SK-N-SH (cell line): ENCODE measurements around the gene SRPK1. TPM values are rescaled to one million over a fixed set of nuclear protein-coding genes. Genes with fewer than 3 reads are reported as not detected.
"Not testable (repeated sequence)": the region's sequence is repeated elsewhere in the genome, so short reads cannot be mapped to it uniquely, and the experiment has no call there.

ENCODE experiments used
- CTCF ChIA-PET: fragments of 300-600, 350-600 bp; formaldehyde crosslinking; extraction: SDS; loops from one replicate; lab custom pipeline; 2021; lab: Yijun Ruan, JAX
- POLR2A ChIA-PET: fragments of 350-600 bp; sonication (Branson Sonifier 250); formaldehyde crosslinking; extraction: SDS; loops from one replicate; lab custom pipeline; 2020; ENCODE audit warnings: antibody characterized with exemption, inconsistent platforms; lab: Yijun Ruan, JAX
- DNase-seq: peaks from one replicate; pipeline ENCODE4 v3.0.0; 2012
- H2AFZ ChIP-seq: fragments of 200-600 bp; sonication (generic); 2 replicates; pipeline ENCODE4 v1.8.1; 2016; ENCODE audit warnings: antibody characterized with exemption, mild to moderate bottlenecking, low read depth
- H3F3A ChIP-seq: fragments of 200-600 bp; sonication (generic); replicated peaks from 2 replicates; pipeline ENCODE3; 2016; ENCODE audit warnings: antibody characterized with exemption, mild to moderate bottlenecking; ENCODE audit not compliant: insufficient read depth
- H3K27ac ChIP-seq, 2 experiments: fragments of 200-500 bp in 1 of 2; fragments of 200-600 bp in 1 of 2; sonication (Bioruptor generic) in 1 of 2; sonication (generic), shearing (Covaris generic) in 1 of 2; 2 replicates each; pipeline versions ENCODE4 v1.5.1 to v1.6.1; 2014 to 2016; ENCODE audit warnings: low read depth in 2 of 2, inconsistent platforms in 1 of 2, low read length in 1 of 2, mild to moderate bottlenecking in 1 of 2, mixed read lengths in 1 of 2
- H3K27me3 ChIP-seq: fragments of 200-600 bp; sonication (generic), shearing (Covaris generic); 2 replicates; pipeline ENCODE4 v1.6.1; 2016; ENCODE audit warnings: mixed run types; ENCODE audit not compliant: insufficient read depth
- H3K36me3 ChIP-seq, 2 experiments: fragments of 200-500 bp in 1 of 2; fragments of 200-600 bp in 1 of 2; sonication (Bioruptor generic) in 1 of 2; sonication (generic) in 1 of 2; replicated peaks in 1 of 2; 2 replicates each; pipeline versions ENCODE3 to v1.5.1; 2014 to 2016; ENCODE audit warnings: low read length in 1 of 2, mild to moderate bottlenecking in 1 of 2; ENCODE audit not compliant: insufficient read depth in 2 of 2, control insufficient read depth in 1 of 2
- H3K4me1 ChIP-seq, 2 experiments: fragments of 200-500 bp in 1 of 2; fragments of 200-600 bp in 1 of 2; sonication (Bioruptor generic) in 1 of 2; sonication (generic), shearing (Covaris generic) in 1 of 2; 2 replicates each; pipeline versions ENCODE4 v1.5.1 to v1.6.1; 2014 to 2016; ENCODE audit warnings: low read depth in 1 of 2, low read length in 1 of 2, mixed run types in 1 of 2; ENCODE audit not compliant: insufficient read depth in 2 of 2, control insufficient read depth in 1 of 2
- H3K4me2 ChIP-seq: fragments of 200-600 bp; sonication (generic), shearing (Covaris generic); 2 replicates; pipeline ENCODE4 v1.6.1; 2017; ENCODE audit warnings: mixed run types
- H3K4me3 ChIP-seq, 2 experiments: fragments of 200-500 bp in 1 of 2; fragments of 200-600 bp in 1 of 2; sonication (Bioruptor generic) in 1 of 2; sonication (generic), shearing (Covaris generic) in 1 of 2; 2 replicates each; pipeline versions ENCODE4 v1.5.1 to v1.8.1; 2014 to 2016; ENCODE audit warnings: low read depth in 2 of 2, inconsistent platforms in 1 of 2, low read length in 1 of 2, mild to moderate bottlenecking in 1 of 2, mixed read lengths in 1 of 2, moderate library complexity in 1 of 2
- H3K79me2 ChIP-seq: fragments of 200-600 bp; sonication (generic); 2 replicates; pipeline ENCODE4 v1.8.1; 2017; ENCODE audit warnings: mild to moderate bottlenecking; ENCODE audit not compliant: insufficient read depth
- H3K9ac ChIP-seq: fragments of 200-600 bp; sonication (generic); 2 replicates; pipeline ENCODE4 v1.6.1; 2017; ENCODE audit warnings: mixed run types
- H3K9me2 ChIP-seq: fragments of 200-600 bp; sonication (generic); 2 replicates; pipeline ENCODE4 v1.6.1; 2017; ENCODE audit warnings: mixed run types
- H3K9me3 ChIP-seq: fragments of 200-600 bp; sonication (generic); 2 replicates; pipeline ENCODE4 v1.6.1; 2017; ENCODE audit warnings: mixed run types, mild to moderate bottlenecking, moderate library complexity
- H4K20me1 ChIP-seq: fragments of 200-600 bp; sonication (generic); 2 replicates; pipeline ENCODE4 v1.6.1; 2017; ENCODE audit warnings: mild to moderate bottlenecking, mixed run types; ENCODE audit not compliant: insufficient read depth
- FOXJ3 ChIP-seq: sonication (generic); formaldehyde crosslinking; IDR thresholded peaks from 2 replicates; pipeline ENCODE4 v1.5.1; 2020; ENCODE audit warnings: mild to moderate bottlenecking, missing genetic modification reagents
- GATA2 ChIP-seq: sonication (generic); formaldehyde crosslinking; IDR thresholded peaks from 2 replicates; pipeline ENCODE4 v1.5.0; 2020; ENCODE audit warnings: mild to moderate bottlenecking, missing genetic modification reagents
- JUND ChIP-seq: IDR thresholded peaks from 2 replicates; pipeline ENCODE4 v1.4.0; 2012
- MAX ChIP-seq: IDR thresholded peaks from 2 replicates; pipeline ENCODE4 v1.4.0; 2012; ENCODE audit warnings: low read depth
- MXI1 ChIP-seq: IDR thresholded peaks from 2 replicates; pipeline ENCODE4 v1.6.1; 2012; ENCODE audit warnings: mild to moderate bottlenecking, low read depth, low read length, improper control_type of control experiment
- POLR2AphosphoS5 ChIP-seq: IDR thresholded peaks from 2 replicates; pipeline ENCODE4 v1.6.1; 2012; ENCODE audit warnings: low read depth, low read length
- RCOR1 ChIP-seq: fragments of 150-350 bp; IDR thresholded peaks from 2 replicates; pipeline ENCODE4 v1.6.1; 2017; ENCODE audit warnings: antibody characterized with exemption, low read length
- TCF12 ChIP-seq: IDR thresholded peaks from 2 replicates; pipeline ENCODE4 v1.4.0; 2012
- WGBS: methylation state at CpG from one replicate; pipeline ENCODE4 v1.1.6; 2017; ENCODE audit warnings: low lambda C conversion rate; 5-methylcytosine and 5-hydroxymethylcytosine counted together
- polyA plus RNA-seq, 3 experiments: library from polyadenylated mRNA; depleted of rRNA; stranded (reverse); fragments of >200 nt; gene quantifications; 2 replicates each; pipeline ENCODE4 v1.2.3, GENCODE V29; 2012
- TF ChIP-seq, protein P1 (sequence below): fragments of 150-350 bp; IDR thresholded peaks from 2 replicates; pipeline ENCODE4 v1.6.1; 2017; ENCODE audit warnings: antibody characterized with exemption, low read length, low read depth, borderline replicate concordance

SRPK1 gene
- polyA plus RNA-seq, 1 of the 3 experiments (the other 2 are of a cell fraction), result 10.6 TPM

- Histone ChIP-seq H3K9me2 (no peaks in the 10 kb centered on the region), H3K79me2 (no peaks in the 10 kb centered on the region), H4K20me1 (no peaks in the 10 kb centered on the region), H3K9ac (no peak overlapping the region), H2AFZ (no peak overlapping the region), H3K4me2 (no peak overlapping the region), H3K27ac (no peak overlapping the region), H3K4me1 (no peaks in the 10 kb centered on the region), H3K27me3 (no peaks in the 10 kb centered on the region; the same call in 1 of the 2 replicates), H3K9me3 (no peaks in the 10 kb centered on the region), H3F3A (no peaks in the 10 kb centered on the region), H3K36me3 (no peaks in the 10 kb centered on the region), H3K4me3 (no peak overlapping the region)
- 50% methylated on average over 5 of the region's 5 CpGs for WGBS
- TF ChIP-seq, protein P1, sequence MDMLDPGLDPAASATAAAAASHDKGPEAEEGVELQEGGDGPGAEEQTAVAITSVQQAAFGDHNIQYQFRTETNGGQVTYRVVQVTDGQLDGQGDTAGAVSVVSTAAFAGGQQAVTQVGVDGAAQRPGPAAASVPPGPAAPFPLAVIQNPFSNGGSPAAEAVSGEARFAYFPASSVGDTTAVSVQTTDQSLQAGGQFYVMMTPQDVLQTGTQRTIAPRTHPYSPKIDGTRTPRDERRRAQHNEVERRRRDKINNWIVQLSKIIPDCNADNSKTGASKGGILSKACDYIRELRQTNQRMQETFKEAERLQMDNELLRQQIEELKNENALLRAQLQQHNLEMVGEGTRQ, result no peak
- TF ChIP-seq RCOR1 (no peak), MXI1 (no peak), MAX (no peak), GATA2 (CRISPR knock-in tag) (no peak)
- no peak for DNase-seq
- POLR2A ChIA-PET, result no interaction called here
- CTCF ChIA-PET, result no interaction called here
These were observed 14.6 kb upstream of the SRPK1 start for GRCh38 chr6:35935469-35935868.

GRCh38 chr6:35933844-35934243 is 12.9 kb upstream of the SRPK1 start:
- Histone ChIP-seq H4K20me1 (no peaks in the 10 kb centered on the region), H3K79me2 (no peaks in the 10 kb centered on the region), H2AFZ (no peak overlapping the region), H3K27ac (no peak overlapping the region), H3K9me3 (no peaks in the 10 kb centered on the region), H3K4me2 (no peak overlapping the region), H3K9me2 (no peaks in the 10 kb centered on the region), H3K9ac (no peak overlapping the region), H3K4me1 (no peaks in the 10 kb centered on the region), H3K4me3 (no peak overlapping the region), H3K27me3 (no peaks in the 10 kb centered on the region), H3F3A (no peaks in the 10 kb centered on the region), H3K36me3 (no peaks in the 10 kb centered on the region)
- ChIA-PET POLR2A (no interaction called here), CTCF (no interaction called here)
- no peak for DNase-seq
- no peak for TF ChIP-seq FOXJ3
- no peak for TF ChIP-seq POLR2AphosphoS5
- TF ChIP-seq JUND, result no peak
- no peak for TF ChIP-seq MAX
- TF ChIP-seq TCF12, result no peak
- 61% methylated on average over 2 of the region's 2 CpGs for WGBS

- not testable (repeated sequence) for H3K9me3 ChIP-seq
These were observed 11.0 kb upstream of the SRPK1 start for GRCh38 chr6:35931873-35932272.

More at GRCh38 chr6:35931873-35932272, 11.0 kb upstream of the SRPK1 start:
- H3F3A ChIP-seq, DNase-seq, CTCF ChIA-PET, H3K4me1 ChIP-seq, H3K4me2 ChIP-seq, H2AFZ ChIP-seq, H3K79me2 ChIP-seq, H3K36me3 ChIP-seq, H3K27me3 ChIP-seq, H3K9ac ChIP-seq, POLR2A ChIA-PET, H3K9me2 ChIP-seq, H4K20me1 ChIP-seq, H3K4me3 ChIP-seq, H3K27ac ChIP-seq: not testable (repeated sequence)
- 82% methylated on average over 10 of the region's 10 CpGs for WGBS
